ENCODE measurements around the gene ZNF718. TPM values are rescaled to one million over a fixed set of nuclear protein-coding genes. Genes with fewer than 3 reads are reported as not detected.

The ZNF718 gene
- total RNA-seq, 4 donors from 2014 or later, result 3.4 to 20.5 (median 10.1) TPM

- DNase-seq (ENCODE audit: low spot score in 2 of 2), result no peak
- Histone ChIP-seq H3K4me3 (peak overlapping the region; percentile 90), H3K4me1 (peaks cover 17% of the 10 kb centered on the region), H3K9me3 (no peaks in the 10 kb centered on the region), H3K36me3 (peaks cover 16% of the 10 kb centered on the region), H3K27ac (peak overlapping the region; percentile 96), H3K27me3 (no peaks in the 10 kb centered on the region)
- 36% methylated on average over 5 of the region's 5 CpGs for WGBS
- TF ChIP-seq CTCF (IDR thresholded peaks at IDR 0.05) (no peak), EP300 (IDR thresholded peaks at IDR 0.05) (no peak), POLR2AphosphoS5 (IDR thresholded peaks at IDR 0.05) (no peak), POLR2A (IDR thresholded peaks at IDR 0.05) (no peak)
These were observed 1.5 kb downstream of the ZNF718 start for GRCh38 chr4:125833-126232.

GRCh38 chr4:132483-132882, 8.2 kb downstream of the ZNF718 start:
- H3K36me3 ChIP-seq, result peaks cover 67% of the 10 kb centered on the region
- no peak overlapping the region for H3K27ac ChIP-seq
- no peak for DNase-seq (ENCODE audit: low spot score in 2 of 2)
- peaks cover 12% of the 10 kb centered on the region for H3K9me3 ChIP-seq
- no peak overlapping the region for H3K4me3 ChIP-seq
- WGBS, result no CpG with 5 or more reads among the region's 1 CpG
- no peaks in the 10 kb centered on the region for H3K4me1 ChIP-seq
- no peaks in the 10 kb centered on the region for H3K27me3 ChIP-seq
- TF ChIP-seq CTCF (IDR thresholded peaks at IDR 0.05), result no peak
- TF ChIP-seq EP300 (IDR thresholded peaks at IDR 0.05), result no peak
- TF ChIP-seq POLR2AphosphoS5 (IDR thresholded peaks at IDR 0.05), result no peak
- no peak for TF ChIP-seq POLR2A (IDR thresholded peaks at IDR 0.05)

- peaks cover 37% of the 10 kb centered on the region for H3K9me3 ChIP-seq
- H3K27me3 ChIP-seq, result no peaks in the 10 kb centered on the region
- no peak overlapping the region for H3K4me3 ChIP-seq
- DNase-seq (ENCODE audit: low spot score in 2 of 2), result no peak
- TF ChIP-seq POLR2AphosphoS5 (IDR thresholded peaks at IDR 0.05) (no peak), CTCF (IDR thresholded peaks at IDR 0.05) (no peak), POLR2A (IDR thresholded peaks at IDR 0.05) (no peak), EP300 (IDR thresholded peaks at IDR 0.05) (no peak)
- H3K36me3 ChIP-seq, result peaks cover 83% of the 10 kb centered on the region
- 87% methylated on average over 3 of the region's 3 CpGs for WGBS
- H3K27ac ChIP-seq, result no peak overlapping the region
- no peaks in the 10 kb centered on the region for H3K4me1 ChIP-seq
These were observed 14.6 kb downstream of the ZNF718 start for GRCh38 chr4:138935-139334.

GRCh38 chr4:139691-140090, 15.4 kb downstream of the ZNF718 start:
- H3K4me1 ChIP-seq, result no peaks in the 10 kb centered on the region
- no peaks in the 10 kb centered on the region for H3K27me3 ChIP-seq
- DNase-seq (ENCODE audit: low spot score in 2 of 2), result no peak
- H3K36me3 ChIP-seq, result peaks cover 75% of the 10 kb centered on the region
- peaks cover 39% of the 10 kb centered on the region for H3K9me3 ChIP-seq
- no peak overlapping the region for H3K27ac ChIP-seq
- 92% methylated on average over 8 of the region's 8 CpGs for WGBS
- TF ChIP-seq CTCF (IDR thresholded peaks at IDR 0.05) (no peak), EP300 (IDR thresholded peaks at IDR 0.05) (no peak), POLR2A (IDR thresholded peaks at IDR 0.05) (no peak), POLR2AphosphoS5 (IDR thresholded peaks at IDR 0.05) (no peak)
- no peak overlapping the region for H3K4me3 ChIP-seq

- Histone ChIP-seq H3K9me3 (peaks cover 66% of the 10 kb centered on the region), H3K27me3 (no peaks in the 10 kb centered on the region), H3K4me3 (no peak overlapping the region), H3K27ac (no peak overlapping the region), H3K4me1 (no peaks in the 10 kb centered on the region), H3K36me3 (peaks cover 34% of the 10 kb centered on the region)
- 87% methylated on average over 1 of the region's 1 CpG for WGBS
- no peak for DNase-seq (ENCODE audit: low spot score in 2 of 2)
- TF ChIP-seq EP300 (IDR thresholded peaks at IDR 0.05) (no peak), POLR2AphosphoS5 (IDR thresholded peaks at IDR 0.05) (no peak)
These were observed 22.3 kb downstream of the ZNF718 start for GRCh38 chr4:146621-147020.

- Histone ChIP-seq H3K27me3 (no peaks in the 10 kb centered on the region), H3K36me3 (peaks cover 28% of the 10 kb centered on the region), H3K9me3 (peaks cover 66% of the 10 kb centered on the region), H3K27ac (no peak overlapping the region), H3K4me3 (no peak overlapping the region), H3K4me1 (no peaks in the 10 kb centered on the region)
- DNase-seq (ENCODE audit: low spot score in 2 of 2), result no peak
- TF ChIP-seq POLR2A (IDR thresholded peaks at IDR 0.05), result no peak
- TF ChIP-seq CTCF (IDR thresholded peaks at IDR 0.05), result no peak
- no peak for TF ChIP-seq EP300 (IDR thresholded peaks at IDR 0.05)
- TF ChIP-seq POLR2AphosphoS5 (IDR thresholded peaks at IDR 0.05), result no peak
- WGBS, result 100% methylated on average over 4 of the region's 4 CpGs
These were observed 22.9 kb downstream of the ZNF718 start for GRCh38 chr4:147233-147632.
